Breast epithelium (tissue), 3 donors: Measurements from ENCODE around the gene ADAMTSL3.

Source experiments
- POLR2A ChIP-seq: fragments of 450-650 bp; IDR thresholded peaks from one replicate; pipeline ENCODE4 v1.6.1; 2016; ENCODE audit warnings: antibody characterized with exemption, mild to moderate bottlenecking, moderate library complexity
- POLR2AphosphoS5 ChIP-seq, 3 donors: sonication (generic); formaldehyde crosslinking; IDR thresholded peaks; one replicate each; pipeline ENCODE4 v1.6.1; 2017; ENCODE audit warnings: antibody characterized with exemption in 3 of 3
- TF ChIP-seq, protein P1 (sequence below), 3 donors: fragments of 450-650 bp; IDR thresholded peaks; one replicate each; pipeline ENCODE4 v1.5.1; 2016 to 2017; ENCODE audit warnings: antibody characterized with exemption in 3 of 3, mild to moderate bottlenecking in 3 of 3, moderate library complexity in 3 of 3

DNA sequence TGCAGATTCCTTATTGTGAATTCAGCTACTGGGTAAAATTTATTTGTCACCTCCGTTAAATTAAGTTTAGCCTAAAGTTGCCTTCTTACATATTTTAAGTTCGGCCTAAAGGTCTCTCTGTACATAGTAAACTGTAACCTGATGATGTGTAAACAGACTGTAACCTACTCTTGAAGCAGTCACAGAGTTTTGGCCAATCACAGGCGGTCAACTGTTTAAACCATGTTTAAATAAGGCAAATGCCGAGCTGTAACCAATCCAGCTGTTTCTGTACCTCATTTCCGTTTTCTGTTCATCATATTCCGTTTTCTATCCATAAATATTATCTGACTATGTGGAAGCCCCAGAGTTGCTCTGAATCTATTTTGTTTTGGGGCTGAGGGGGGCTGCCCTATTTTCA lies 2.4 kb upstream of the ADAMTSL3 start:
- TF ChIP-seq POLR2A (no peak), POLR2AphosphoS5 (IDR thresholded peaks at IDR 0.05) (no peak)
- TF ChIP-seq, protein P1, sequence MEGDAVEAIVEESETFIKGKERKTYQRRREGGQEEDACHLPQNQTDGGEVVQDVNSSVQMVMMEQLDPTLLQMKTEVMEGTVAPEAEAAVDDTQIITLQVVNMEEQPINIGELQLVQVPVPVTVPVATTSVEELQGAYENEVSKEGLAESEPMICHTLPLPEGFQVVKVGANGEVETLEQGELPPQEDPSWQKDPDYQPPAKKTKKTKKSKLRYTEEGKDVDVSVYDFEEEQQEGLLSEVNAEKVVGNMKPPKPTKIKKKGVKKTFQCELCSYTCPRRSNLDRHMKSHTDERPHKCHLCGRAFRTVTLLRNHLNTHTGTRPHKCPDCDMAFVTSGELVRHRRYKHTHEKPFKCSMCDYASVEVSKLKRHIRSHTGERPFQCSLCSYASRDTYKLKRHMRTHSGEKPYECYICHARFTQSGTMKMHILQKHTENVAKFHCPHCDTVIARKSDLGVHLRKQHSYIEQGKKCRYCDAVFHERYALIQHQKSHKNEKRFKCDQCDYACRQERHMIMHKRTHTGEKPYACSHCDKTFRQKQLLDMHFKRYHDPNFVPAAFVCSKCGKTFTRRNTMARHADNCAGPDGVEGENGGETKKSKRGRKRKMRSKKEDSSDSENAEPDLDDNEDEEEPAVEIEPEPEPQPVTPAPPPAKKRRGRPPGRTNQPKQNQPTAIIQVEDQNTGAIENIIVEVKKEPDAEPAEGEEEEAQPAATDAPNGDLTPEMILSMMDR (IDR thresholded peaks at IDR 0.05): no peak
